Fibroblast of gingiva (primary cell): ENCODE measurements around the gene POU3F2.

Source experiments
- DNase-seq: peaks from one replicate; pipeline ENCODE4 v3.0.0-alpha.2; 2011; ENCODE audit warnings: low read depth

Gene POU3F2

GRCh38 chr6:98844244-98845210, 10.2 kb downstream of the POU3F2 start:
- no peak for DNase-seq

- DNase-seq = peak; percentile 68
These were observed 11.0 kb downstream of the POU3F2 start for GRCh38 chr6:98845211-98846020.

- DNase-seq = no peak
These were observed 11.6 kb downstream of the POU3F2 start for GRCh38 chr6:98846021-98846380.

GRCh38 chr6:98847416-98847778, 13.0 kb downstream of the POU3F2 start:
- no peak for DNase-seq

- DNase-seq = no peak
These were observed 13.6 kb downstream of the POU3F2 start for GRCh38 chr6:98847779-98848538.

GRCh38 chr6:98848539-98849242, 14.3 kb downstream of the POU3F2 start:
- no peak for DNase-seq

- DNase-seq = no peak
These were observed 30.1 kb downstream of the POU3F2 start for GRCh38 chr6:98864497-98864896.

GRCh38 chr6:98871057-98871456, 36.7 kb downstream of the POU3F2 start:
- DNase-seq = peak; percentile 37

- DNase-seq = no peak
These were observed 37.4 kb downstream of the POU3F2 start for GRCh38 chr6:98871821-98872220.

GRCh38 chr6:98875375-98875774, 41.0 kb downstream of the POU3F2 start:
- no peak for DNase-seq

- DNase-seq = no peak
These were observed 42.9 kb downstream of the POU3F2 start for GRCh38 chr6:98877250-98877649.

- no peak for DNase-seq
These were observed 46.1 kb downstream of the POU3F2 start for GRCh38 chr6:98880486-98880885.

- no peak for DNase-seq
These were observed 51.0 kb downstream of the POU3F2 start for GRCh38 chr6:98885330-98885729.

GRCh38 chr6:98887650-98888049, 53.3 kb downstream of the POU3F2 start:
- DNase-seq = no peak
